GM19372 (cell line): ENCODE results near the gene CEMP1.

ENCODE experiments used
- ATAC-seq: cut with Tn5 transposase; IDR thresholded peaks from one replicate; pipeline ENCODE4 v1.9.1; 2021; ENCODE audit warnings: mild to moderate bottlenecking, low read depth, moderate library complexity; ENCODE audit not compliant: unreplicated experiment

Gene CEMP1

DNA sequence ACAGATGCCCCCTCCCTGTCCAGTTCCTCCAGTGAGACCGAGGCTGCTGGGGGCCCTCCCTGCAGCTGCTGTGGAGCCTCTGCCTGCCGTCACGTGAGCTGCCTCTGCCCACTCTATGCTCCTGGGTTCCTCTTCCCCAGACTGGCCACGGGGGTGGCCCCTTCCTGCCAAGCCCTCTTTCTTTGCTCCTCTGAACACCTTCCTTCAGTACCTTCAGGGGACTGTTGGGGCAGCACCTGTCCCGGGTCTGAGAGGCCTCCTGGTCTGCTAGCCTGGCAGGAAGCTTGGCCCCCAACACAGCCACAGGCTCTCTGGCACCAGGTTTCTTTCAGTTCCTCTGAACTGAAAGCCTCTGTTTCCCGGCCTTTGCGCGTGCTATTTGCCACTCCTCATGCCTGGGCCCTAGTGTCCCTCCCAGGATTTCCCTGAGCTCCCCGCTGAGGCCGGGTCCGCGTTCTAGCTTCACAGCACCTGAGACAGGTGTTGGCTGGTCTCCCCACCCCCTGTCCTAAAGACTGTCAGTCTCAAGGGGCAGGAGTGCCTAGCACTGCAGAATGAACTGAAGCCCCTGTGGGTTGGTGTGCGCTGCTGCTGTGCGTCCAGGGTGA lies 24.1 kb downstream of the CEMP1 start:
- no peak for ATAC-seq

DNA sequence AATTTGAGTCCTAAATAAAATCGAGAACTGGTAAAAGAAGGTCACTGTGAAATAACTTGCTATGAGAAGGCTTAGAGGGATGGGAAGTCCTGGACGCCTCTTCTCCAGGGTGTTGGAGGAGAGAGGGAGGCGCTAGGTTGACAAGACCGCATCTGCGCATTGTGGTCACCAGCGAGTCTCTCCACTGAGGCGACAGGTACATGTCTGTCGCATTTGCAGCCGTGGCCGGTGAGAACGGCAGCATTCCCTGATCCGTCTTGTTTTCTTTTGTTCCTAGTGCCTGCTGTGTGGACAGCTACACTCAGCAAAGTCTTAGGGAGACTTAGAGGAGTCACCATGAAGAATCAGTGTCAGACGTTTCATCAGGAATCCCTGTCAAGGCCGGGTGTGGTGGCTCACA lies 25.5 kb downstream of the CEMP1 start:
- ATAC-seq, result no peak

- ATAC-seq, result no peak
These were observed 29.0 kb downstream of the CEMP1 start for GRCh38 chr16:2501946-2502895.

GRCh38 chr16:2500918-2501750 lies 30.1 kb downstream of the CEMP1 start:
- ATAC-seq, result no peak

GRCh38 chr16:2500430-2500917 lies 30.7 kb downstream of the CEMP1 start:
- no peak for ATAC-seq

- ATAC-seq, result no peak
These were observed 31.2 kb downstream of the CEMP1 start for GRCh38 chr16:2499890-2500429.

GRCh38 chr16:2499454-2499853 lies 31.8 kb downstream of the CEMP1 start:
- ATAC-seq, result no peak

DNA sequence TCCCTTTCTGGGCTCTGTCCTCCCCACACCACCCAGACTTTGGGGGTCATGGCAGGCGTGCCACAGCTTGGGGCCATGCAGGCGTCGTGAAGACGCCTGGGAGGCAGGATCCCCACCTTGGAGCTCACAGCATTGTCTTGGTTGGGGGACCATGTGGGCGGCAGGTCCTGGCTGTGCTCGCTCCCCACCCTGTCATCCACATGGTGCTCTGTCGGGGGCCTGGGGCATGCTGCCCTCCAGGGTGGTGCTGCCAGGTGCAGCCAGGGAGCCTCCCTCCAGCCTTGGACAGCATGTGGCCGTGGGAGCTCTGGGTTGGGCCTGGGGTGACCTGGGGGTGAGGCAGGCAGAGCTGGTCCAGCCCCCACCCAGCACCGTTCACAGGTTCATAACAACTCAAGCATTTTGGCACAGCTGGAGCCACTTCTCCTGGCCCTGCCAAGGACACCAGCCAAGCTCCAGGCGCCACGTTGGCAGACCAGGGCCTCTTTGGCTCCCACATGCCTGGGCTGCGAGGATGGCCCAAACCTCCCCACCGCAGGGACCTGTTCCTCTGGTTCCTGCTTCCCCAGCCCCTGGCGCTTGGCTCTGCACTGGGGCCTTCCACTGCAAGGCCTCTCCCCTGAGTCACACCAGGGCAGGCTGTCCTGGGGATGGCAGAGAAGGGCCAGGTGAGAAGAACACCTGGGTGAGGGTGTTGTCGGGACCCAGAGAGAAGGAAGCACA lies 32.5 kb downstream of the CEMP1 start:
- ATAC-seq, result no peak

DNA sequence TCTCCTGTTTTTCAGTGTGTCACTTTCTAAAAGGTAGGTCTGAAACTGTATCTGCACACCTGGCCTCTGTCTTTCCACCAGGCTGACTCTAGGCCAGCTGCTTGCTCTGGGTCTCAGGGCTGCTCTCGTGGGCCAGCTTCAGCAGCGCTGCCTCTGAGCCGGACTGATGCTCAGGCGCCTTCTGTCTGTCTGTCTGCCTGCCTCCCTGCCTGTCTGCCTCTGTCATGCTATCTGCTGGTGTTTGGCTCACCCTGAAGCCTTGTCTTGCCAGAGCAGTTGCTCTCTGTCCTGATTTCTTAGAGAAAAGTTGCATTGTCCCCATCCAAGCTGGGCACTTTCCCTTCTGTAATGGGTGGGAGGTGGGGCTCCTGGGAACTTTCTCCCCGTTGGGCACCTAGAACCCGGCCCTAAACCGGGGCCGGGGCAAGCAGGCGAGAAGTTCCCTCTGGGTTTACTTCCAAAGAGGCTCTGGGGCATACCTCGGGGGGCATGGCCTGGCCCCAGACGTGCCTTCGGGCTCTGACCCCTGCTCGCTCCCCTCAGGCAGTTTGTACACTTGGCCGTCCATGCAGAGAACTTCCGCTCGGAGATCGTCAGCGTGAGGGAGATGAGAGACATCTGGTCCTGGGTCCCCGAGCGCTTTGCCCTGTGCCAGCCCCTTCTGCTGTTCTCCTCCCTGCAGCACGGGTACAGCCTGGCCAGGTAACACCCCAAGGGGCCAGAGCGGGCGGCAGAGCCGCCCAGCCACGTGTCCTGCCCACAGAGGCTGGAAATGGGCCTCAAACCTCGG lies 33.3 kb downstream of the CEMP1 start:
- no peak for ATAC-seq

DNA sequence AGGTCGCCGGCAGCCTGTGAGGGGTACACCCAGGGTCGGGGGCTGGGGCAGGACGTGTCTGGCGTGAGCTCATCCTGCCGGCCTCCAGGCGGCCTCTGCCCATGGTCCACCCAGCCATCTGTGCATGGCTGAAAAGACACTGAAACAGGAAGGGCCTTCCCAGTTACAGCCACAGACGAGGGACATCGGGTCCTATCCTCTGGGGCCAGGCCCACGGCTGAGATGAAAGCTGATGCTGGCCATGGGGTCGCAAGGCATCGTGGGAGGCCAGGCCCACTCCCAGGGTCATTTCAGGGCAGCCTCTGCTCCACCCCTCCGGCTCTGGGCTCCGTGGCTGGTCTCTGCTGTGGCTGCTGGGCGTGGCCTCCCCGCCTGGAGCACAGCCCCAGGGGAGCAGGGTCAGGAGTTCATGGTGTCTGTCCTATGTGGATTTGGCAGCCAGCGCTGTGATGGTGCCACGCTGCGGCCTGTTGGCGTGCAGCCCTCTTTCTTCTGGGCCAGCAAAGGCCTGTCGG lies 34.0 kb downstream of the CEMP1 start:
- ATAC-seq, result no peak

DNA sequence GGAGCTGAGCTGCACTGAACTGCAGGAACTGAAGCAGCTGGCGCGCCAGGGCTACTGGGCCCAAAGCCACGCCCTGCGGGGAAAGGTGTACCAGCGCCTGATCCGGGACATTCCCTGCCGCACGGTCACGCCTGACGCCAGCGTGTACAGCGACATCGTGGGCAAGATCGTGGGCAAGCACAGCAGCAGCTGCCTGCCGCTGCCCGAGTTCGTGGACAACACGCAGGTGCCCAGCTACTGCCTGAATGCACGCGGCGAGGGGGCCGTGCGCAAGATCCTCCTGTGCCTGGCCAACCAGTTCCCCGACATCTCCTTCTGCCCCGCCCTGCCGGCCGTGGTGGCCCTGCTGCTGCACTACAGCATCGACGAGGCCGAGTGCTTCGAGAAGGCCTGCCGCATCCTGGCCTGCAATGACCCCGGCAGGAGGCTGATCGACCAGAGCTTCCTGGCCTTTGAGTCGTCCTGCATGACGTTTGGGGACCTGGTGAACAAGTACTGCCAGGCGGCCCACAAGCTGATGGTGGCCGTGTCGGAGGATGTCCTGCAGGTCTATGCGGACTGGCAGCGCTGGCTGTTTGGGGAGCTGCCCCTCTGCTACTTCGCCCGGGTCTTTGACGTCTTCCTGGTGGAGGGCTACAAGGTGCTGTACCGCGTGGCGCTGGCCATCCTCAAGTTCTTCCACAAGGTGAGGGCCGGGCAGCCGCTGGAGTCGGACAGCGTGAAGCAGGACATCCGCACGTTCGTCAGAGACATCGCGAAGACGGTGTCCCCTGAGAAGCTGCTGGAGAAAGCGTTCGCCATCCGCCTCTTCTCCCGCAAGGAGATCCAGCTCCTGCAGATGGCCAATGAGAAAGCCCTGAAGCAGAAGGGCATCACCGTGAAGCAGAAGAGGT lies 34.7 kb downstream of the CEMP1 start:
- ATAC-seq, result no peak

GRCh38 chr16:2495041-2495440 lies 36.2 kb downstream of the CEMP1 start:
- no peak for ATAC-seq

DNA sequence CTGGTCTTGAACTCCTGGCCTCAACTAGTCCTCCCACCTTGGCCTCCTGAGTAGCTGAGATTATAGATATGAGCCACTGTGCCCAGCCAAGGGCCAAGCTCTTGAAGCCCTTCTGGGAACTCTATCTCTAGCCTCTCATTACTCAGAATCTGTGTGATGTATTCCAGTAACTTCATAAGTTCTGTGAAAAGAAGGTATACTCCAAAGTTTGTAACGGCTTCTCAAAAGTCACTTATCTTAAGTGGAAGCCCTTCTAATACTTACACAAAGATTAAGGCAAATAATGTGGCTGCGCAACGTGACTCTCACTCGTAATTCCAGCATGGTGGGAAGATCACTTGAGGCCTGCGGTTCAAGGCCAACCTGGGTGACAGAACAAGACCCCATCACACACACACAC lies 36.6 kb downstream of the CEMP1 start:
- no peak for ATAC-seq

DNA sequence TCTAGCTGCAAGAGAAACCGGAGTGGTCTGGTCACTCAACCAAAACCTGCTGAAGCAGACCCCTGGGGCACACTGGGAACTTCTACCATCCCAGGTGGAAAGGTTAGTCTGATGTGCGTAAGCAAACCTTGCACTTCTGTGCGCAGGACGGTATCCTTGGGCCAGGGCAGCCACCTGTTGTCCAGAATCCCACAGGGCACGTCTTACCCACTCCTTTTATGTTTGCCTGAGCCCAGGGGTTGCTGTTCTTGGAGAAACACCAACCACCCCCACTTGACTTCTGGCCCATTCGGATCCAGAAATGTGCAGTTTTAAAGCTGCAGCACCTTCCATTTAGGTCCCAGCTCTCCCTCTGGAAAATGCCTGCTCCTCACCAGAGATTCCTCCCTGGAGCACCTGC lies 37.6 kb downstream of the CEMP1 start:
- no peak for ATAC-seq

DNA sequence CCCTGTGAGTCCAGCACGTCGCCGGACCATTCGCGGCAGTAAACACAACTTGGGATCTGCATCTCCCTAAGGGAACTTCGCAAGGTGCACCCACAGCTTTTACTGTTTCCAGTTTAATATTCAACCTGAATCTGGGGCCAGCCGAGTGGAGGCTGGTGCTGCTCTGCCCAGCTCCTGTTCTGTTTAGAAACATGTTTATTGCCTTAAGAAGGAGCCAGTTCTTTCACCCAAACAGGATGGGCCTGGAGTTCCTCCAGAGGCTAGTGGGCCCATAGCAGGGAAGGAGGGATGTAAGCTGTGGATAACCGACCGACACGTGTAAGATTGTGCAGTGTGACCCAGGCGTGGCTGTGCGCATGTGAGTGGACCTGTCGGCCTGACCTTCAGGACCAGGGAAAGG lies 38.9 kb downstream of the CEMP1 start:
- ATAC-seq, result no peak

DNA sequence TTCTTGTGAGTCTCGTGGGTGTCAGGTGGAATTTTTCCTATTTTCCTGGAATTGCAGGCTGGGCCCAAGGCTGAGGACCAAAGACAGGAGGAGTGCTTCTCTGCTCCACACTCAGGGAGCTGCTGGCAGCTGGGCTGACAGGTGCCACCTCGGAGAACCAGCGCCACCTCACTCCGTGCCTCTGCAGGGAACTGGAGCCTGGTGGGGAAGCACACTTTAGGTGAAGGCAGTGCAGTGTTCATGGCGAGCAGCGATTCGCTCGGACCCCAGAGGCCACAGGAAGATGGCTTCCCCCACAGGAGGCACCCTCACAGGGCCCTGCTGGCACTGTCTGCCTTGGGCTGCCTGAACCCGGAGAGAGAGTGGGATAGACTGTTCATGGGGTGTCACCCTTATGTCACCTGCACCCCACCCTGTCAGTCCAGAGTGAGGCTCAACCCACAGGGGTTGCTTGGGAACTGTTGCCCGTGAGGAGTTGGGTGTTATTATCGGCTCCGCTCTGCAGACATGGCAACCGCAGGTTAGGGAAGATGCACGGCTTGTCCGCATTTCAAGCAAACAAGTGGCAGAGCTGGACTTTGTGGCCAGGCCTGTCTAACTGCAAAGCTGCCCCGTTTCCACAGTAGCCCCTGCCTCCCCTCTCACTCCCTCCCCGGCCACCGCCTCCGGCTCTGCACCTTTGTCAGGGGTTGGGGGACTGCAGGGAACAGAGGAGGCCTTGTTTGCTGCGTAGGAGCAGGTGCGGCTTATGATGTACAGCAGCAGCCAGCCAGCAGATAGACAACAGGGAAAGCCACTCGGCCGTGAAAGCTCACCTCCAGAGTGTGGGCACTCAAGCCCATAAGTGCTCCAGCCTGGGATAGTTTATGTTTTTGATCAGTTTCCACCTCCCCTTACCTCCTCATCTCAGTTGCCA lies 40.8 kb downstream of the CEMP1 start:
- no peak for ATAC-seq

GRCh38 chr16:2489581-2489980 lies 41.6 kb downstream of the CEMP1 start:
- ATAC-seq, result no peak
